Stimulated activated naive CD8-positive, alpha-beta T cell treated with anti-CD3 and anti-CD28 coated beads, Interleukin-15, Interleukin-2, amounts not matched to agents 100 U/mL and 50 U/mL, for 24 hours (primary cell): ENCODE measurements around the gene LST1.

ENCODE experiments used
- ATAC-seq: fragments of 150-1000 bp; cut with Tn5 transposase; one replicate; pipeline ENCODE4 v1.10.0; 2021
- DNase-seq: peaks from one replicate; pipeline ENCODE4 v3.0.0; 2021

The LST1 gene

GRCh38 chr6:31620586-31621319 is 34.7 kb downstream of the LST1 start, which contains the start of gene PRRC2A:
Gene PRRC2A (plus strand): TSS chr6:31620715. CDS start chr6:31622790, 2,075 bp downstream.
- peak; percentile 22 for ATAC-seq
- peak; percentile 97 for DNase-seq

GRCh38 chr6:31621320-31621939 is 35.4 kb downstream of the LST1 start:
- ATAC-seq, result no peak
- no peak for DNase-seq

- DNase-seq, result no peak
- no peak for ATAC-seq
These were observed 35.9 kb downstream of the LST1 start for GRCh38 chr6:31621991-31622390.

GRCh38 chr6:31622684-31623091 is 36.6 kb downstream of the LST1 start:
- DNase-seq, result no peak
- no peak for ATAC-seq

GRCh38 chr6:31624070-31624469 is 38.0 kb downstream of the LST1 start:
- no peak for ATAC-seq
- no peak for DNase-seq

- DNase-seq (no peak), ATAC-seq (no peak)
These were observed 40.9 kb downstream of the LST1 start for GRCh38 chr6:31626952-31627351.

GRCh38 chr6:31627690-31628287 is 41.7 kb downstream of the LST1 start:
- DNase-seq (no peak), ATAC-seq (no peak)

- ATAC-seq (no peak), DNase-seq (no peak)
These were observed 42.9 kb downstream of the LST1 start for GRCh38 chr6:31629014-31629413.

- ATAC-seq, result no peak
These were observed 44.3 kb downstream of the LST1 start for GRCh38 chr6:31630177-31630934.

GRCh38 chr6:31631209-31631608 is 45.1 kb downstream of the LST1 start:
- ATAC-seq, result no peak
- no peak for DNase-seq

More at GRCh38 chr6:31630177-31630934, 44.3 kb downstream of the LST1 start:
- no peak for DNase-seq

- no peak for ATAC-seq
- DNase-seq, result no peak
These were observed 45.7 kb downstream of the LST1 start for GRCh38 chr6:31631681-31632278.

- ATAC-seq (no peak), DNase-seq (no peak)
These were observed 46.3 kb downstream of the LST1 start for GRCh38 chr6:31632279-31632946.

GRCh38 chr6:31633447-31633846 is 47.4 kb downstream of the LST1 start:
- ATAC-seq (no peak), DNase-seq (no peak)

GRCh38 chr6:31634131-31634530 is 48.1 kb downstream of the LST1 start:
- ATAC-seq (no peak), DNase-seq (no peak)

GRCh38 chr6:31634969-31635575 is 49.0 kb downstream of the LST1 start:
- DNase-seq (no peak), ATAC-seq (no peak)

GRCh38 chr6:31636698-31637596 is 50.9 kb downstream of the LST1 start:
- no peak for ATAC-seq

More at GRCh38 chr6:31636698-31637596, 50.9 kb downstream of the LST1 start:
- no peak for DNase-seq
